NK-92 (cell line): Measurements from ENCODE around the gene MAN2B1.
"Not testable (repeated sequence)": the region's sequence is repeated elsewhere in the genome, so short reads cannot be mapped to it uniquely, and the experiment has no call there.

ENCODE experiments used
- DNase-seq: peaks from one replicate; lab custom pipeline; 2025; ENCODE audit not compliant: unreplicated experiment; lab: John Stamatoyannopoulos, UW

Gene MAN2B1

GRCh38 chr19:12623361-12624031 lies 43.0 kb downstream of the MAN2B1 start:
- no peak for DNase-seq

GRCh38 chr19:12621253-12622024 lies 45.1 kb downstream of the MAN2B1 start:
- DNase-seq: not testable (repeated sequence)

- DNase-seq: no peak
Measured at GRCh38 chr19:12617646-12618045, 48.9 kb downstream of the MAN2B1 start.

- DNase-seq: no peak
Measured at GRCh38 chr19:12611361-12611699, 55.2 kb downstream of the MAN2B1 start.

- peak; percentile 93 for DNase-seq
Measured at GRCh38 chr19:12610540-12611360, 55.8 kb downstream of the MAN2B1 start, which contains the start of the genes ZNF490 and ZNF791. Gene ZNF490 (minus strand): TSS chr19:12610813. CDS start chr19:12610680, 133 bp downstream. Gene ZNF791 (plus strand): TSS chr19:12610920. CDS start chr19:12611080, 160 bp downstream.

GRCh38 chr19:12607631-12608030 lies 58.9 kb downstream of the MAN2B1 start:
- DNase-seq: no peak

GRCh38 chr19:12606796-12607195 lies 59.7 kb downstream of the MAN2B1 start:
- no peak for DNase-seq

- DNase-seq: no peak
Measured at GRCh38 chr19:12603714-12604113, 62.8 kb downstream of the MAN2B1 start.

GRCh38 chr19:12597594-12597993 lies 68.9 kb downstream of the MAN2B1 start:
- DNase-seq: no peak

GRCh38 chr19:12596927-12597548 lies 69.5 kb downstream of the MAN2B1 start:
- DNase-seq: no peak
